OCI-LY7 (cell line): Measurements from ENCODE around the gene OASL. TPM values are rescaled to one million over a fixed set of nuclear protein-coding genes. Genes with fewer than 3 reads are reported as not detected.

Source experiments
- BruUV-seq: library from RNA; stranded (reverse); fragments of 400-500 nt; replicated peaks from 2 replicates; lab custom pipeline; 2021; lab: Mats Ljungman, UMichigan
- CTCF ChIA-PET: fragments of 300-600 bp; sonication (Branson Sonifier 250); formaldehyde crosslinking; loops from one replicate; lab custom pipeline; 2022; ENCODE audit warnings: antibody characterized with exemption; ENCODE audit not compliant: unreplicated experiment; lab: Charles Lee
- POLR2A ChIA-PET: fragments of 300-600 bp; sonication (Branson Sonifier 250); formaldehyde crosslinking; loops from one replicate; lab custom pipeline; 2022; ENCODE audit warnings: antibody characterized with exemption; lab: Charles Lee
- DNase-seq: peaks from one replicate; pipeline ENCODE4 v3.0.0-alpha.2; 2015; ENCODE audit warnings: low spot score
- H2AFZ ChIP-seq: fragments of 200-600 bp; sonication (generic), shearing (Covaris generic); 2 replicates; pipeline ENCODE4 v1.6.1; 2014; ENCODE audit warnings: mild to moderate bottlenecking, antibody characterized with exemption, low read length, moderate library complexity
- H3K27ac ChIP-seq: fragments of 200-600 bp; sonication (generic); 2 replicates; pipeline ENCODE4 v1.5.1; 2014; ENCODE audit warnings: mixed run types, low read depth, mild to moderate bottlenecking, moderate library complexity, low read length, inconsistent platforms; ENCODE audit not compliant: poor library complexity, severe bottlenecking
- H3K36me3 ChIP-seq: fragments of 200-600 bp; sonication (generic); 2 replicates; pipeline ENCODE4 v1.6.1; 2014; ENCODE audit warnings: mild to moderate bottlenecking, antibody characterized with exemption, low read length, moderate library complexity, mixed read lengths; ENCODE audit not compliant: insufficient read depth
- H3K4me1 ChIP-seq: fragments of 200-600 bp; sonication (generic); 2 replicates; pipeline ENCODE4 v1.5.1; 2014; ENCODE audit warnings: mild to moderate bottlenecking, low read length; ENCODE audit not compliant: insufficient read depth, poor library complexity, severe bottlenecking
- H3K4me2 ChIP-seq: fragments of 200-600 bp; sonication (generic); 2 replicates; pipeline ENCODE4 v1.6.1; 2014; ENCODE audit warnings: mild to moderate bottlenecking, low read length
- H3K4me3 ChIP-seq: fragments of 200-600 bp; sonication (generic); 2 replicates; pipeline ENCODE4 v1.5.1; 2014; ENCODE audit warnings: mild to moderate bottlenecking, low read depth, low read length; ENCODE audit not compliant: poor library complexity, severe bottlenecking
- H3K79me2 ChIP-seq: fragments of 200-600 bp; sonication (generic); 2 replicates; pipeline ENCODE4 v1.6.1; 2016; ENCODE audit warnings: low read depth, mild to moderate bottlenecking, low read length, moderate library complexity, mixed read lengths; ENCODE audit not compliant: insufficient read depth
- H3K9me2 ChIP-seq: fragments of 200-600 bp; sonication (generic); 2 replicates; pipeline ENCODE4 v1.6.1; 2016; ENCODE audit warnings: mild to moderate bottlenecking, low read length, mixed read lengths; ENCODE audit not compliant: insufficient read depth
- H3K9me3 ChIP-seq: fragments of 200-600 bp; sonication (generic); 2 replicates; pipeline ENCODE4 v1.6.1; 2014; ENCODE audit warnings: mild to moderate bottlenecking, mixed run types, low read length, mixed read lengths
- H4K20me1 ChIP-seq: fragments of 200-600 bp; sonication (generic); 2 replicates; pipeline ENCODE4 v1.6.1; 2014; ENCODE audit warnings: mild to moderate bottlenecking, antibody characterized with exemption, low read length, moderate library complexity, mixed read lengths; ENCODE audit not compliant: insufficient read depth
- EZH2phosphoT487 ChIP-seq: fragments of 200-600 bp; sonication (generic); IDR thresholded peaks from 2 replicates; pipeline ENCODE4 v1.6.1; 2018; ENCODE audit warnings: low read depth, borderline replicate concordance, mild to moderate bottlenecking, mixed run types, antibody characterized with exemption, low read length, moderate library complexity, mixed read lengths
- intact Hi-C: fragments of 100-400 bp; cut with micrococcal nuclease; formaldehyde crosslinking; loops from one replicate; pipeline ENCODE4 v1.10.0; 2022; ENCODE audit not compliant: unreplicated experiment
- total RNA-seq, 2 experiments: library from RNA; depleted of rRNA in 1 of 2; stranded (reverse); fragments of >200 nt in 1 of 2; shearing (Covaris generic) in 1 of 2; gene quantifications; 2 replicates each; pipeline ENCODE4 v1.2.3, GENCODE V29; 2014 to 2022
- TF ChIP-seq, protein P1 (sequence below): fragments of 200-600 bp; sonication (generic); conservative IDR thresholded peaks from 2 replicates; pipeline ENCODE4 v1.5.1; 2014; ENCODE audit warnings: mild to moderate bottlenecking, antibody characterized with exemption, low read length, moderate library complexity, mixed read lengths

Gene OASL
- total RNA-seq, 2 experiments from 2014 or later, result 0.09 to 0.25 TPM

DNA sequence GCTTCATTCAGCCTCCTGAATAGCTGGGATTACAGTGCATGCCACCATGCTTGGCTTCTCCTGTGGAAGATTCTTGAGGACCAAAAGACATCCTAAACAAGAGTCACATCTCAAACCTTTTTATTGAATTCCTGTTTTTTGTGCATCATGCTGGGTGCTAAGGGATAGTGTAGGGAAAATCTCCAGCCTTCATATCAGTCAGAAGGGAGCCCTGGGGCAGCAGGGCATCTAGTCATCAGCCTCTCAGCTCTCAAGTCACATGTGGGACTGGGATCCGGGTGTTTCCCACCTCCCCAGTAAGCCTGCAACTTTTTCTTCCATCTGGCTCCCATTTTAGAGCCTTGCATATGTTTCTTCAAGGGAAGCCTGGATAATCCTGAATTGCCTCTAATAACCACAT, 25.1 kb upstream of the OASL start:
- H3K4me2 ChIP-seq, result no peak overlapping the region
- H2AFZ ChIP-seq, result no peak overlapping the region
- H3K9me3 ChIP-seq, result no peaks in the 10 kb centered on the region
- no peaks in the 10 kb centered on the region for H3K79me2 ChIP-seq
- intact Hi-C loops, result loop anchor here (5.0 kb wide), 2 partner anchors 48 to 168 kb away; no protein-coding TSS in a partner anchor
- H4K20me1 ChIP-seq, result no peaks in the 10 kb centered on the region
- ChIA-PET CTCF (no interaction called here), POLR2A (interaction anchor here (0.7 kb wide), 3 partner anchors 26 to 242 kb away, joined by 4 to 7 read pairs (median 7); no protein-coding TSS in a partner anchor)
- no peak for DNase-seq
- H3K36me3 ChIP-seq, result no peaks in the 10 kb centered on the region
- BruUV-seq, result no TSS peak
- no peak for TF ChIP-seq EZH2phosphoT487
- TF ChIP-seq, protein P1, sequence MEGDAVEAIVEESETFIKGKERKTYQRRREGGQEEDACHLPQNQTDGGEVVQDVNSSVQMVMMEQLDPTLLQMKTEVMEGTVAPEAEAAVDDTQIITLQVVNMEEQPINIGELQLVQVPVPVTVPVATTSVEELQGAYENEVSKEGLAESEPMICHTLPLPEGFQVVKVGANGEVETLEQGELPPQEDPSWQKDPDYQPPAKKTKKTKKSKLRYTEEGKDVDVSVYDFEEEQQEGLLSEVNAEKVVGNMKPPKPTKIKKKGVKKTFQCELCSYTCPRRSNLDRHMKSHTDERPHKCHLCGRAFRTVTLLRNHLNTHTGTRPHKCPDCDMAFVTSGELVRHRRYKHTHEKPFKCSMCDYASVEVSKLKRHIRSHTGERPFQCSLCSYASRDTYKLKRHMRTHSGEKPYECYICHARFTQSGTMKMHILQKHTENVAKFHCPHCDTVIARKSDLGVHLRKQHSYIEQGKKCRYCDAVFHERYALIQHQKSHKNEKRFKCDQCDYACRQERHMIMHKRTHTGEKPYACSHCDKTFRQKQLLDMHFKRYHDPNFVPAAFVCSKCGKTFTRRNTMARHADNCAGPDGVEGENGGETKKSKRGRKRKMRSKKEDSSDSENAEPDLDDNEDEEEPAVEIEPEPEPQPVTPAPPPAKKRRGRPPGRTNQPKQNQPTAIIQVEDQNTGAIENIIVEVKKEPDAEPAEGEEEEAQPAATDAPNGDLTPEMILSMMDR, result no peak
- no peak overlapping the region for H3K4me3 ChIP-seq
- no peaks in the 10 kb centered on the region for H3K9me2 ChIP-seq
- no peak overlapping the region for H3K27ac ChIP-seq
- peaks cover 12% of the 10 kb centered on the region for H3K4me1 ChIP-seq

DNA sequence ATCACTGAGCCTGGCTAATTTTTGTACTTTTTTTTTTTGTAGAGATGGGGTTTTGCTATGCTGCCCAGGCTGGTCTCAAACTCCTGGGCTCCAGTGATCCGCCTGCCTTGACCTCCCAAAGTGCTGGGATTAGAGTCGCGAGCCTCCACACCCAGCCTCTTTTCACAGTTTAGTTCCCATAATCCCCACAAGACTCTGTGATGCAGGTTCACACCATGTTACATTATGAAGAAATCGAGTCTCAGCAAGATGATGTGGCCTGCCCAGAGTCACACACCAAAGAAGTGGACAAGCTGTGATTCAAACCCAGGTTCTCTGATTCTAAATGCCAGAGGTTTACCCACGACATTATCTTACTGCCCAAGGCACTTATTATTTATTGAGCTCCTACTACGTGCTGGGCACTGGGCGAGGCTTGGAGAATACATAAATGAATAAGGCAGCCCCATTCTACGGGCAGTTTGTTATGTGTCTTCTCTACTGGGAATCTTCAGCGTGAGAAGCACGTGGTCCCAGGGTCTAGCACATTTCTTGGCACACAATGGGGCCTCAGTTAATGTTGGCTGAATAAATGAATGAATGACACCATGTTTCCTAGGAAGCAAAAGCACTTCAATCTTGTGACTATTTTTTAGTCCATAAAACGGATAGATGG, 23.5 kb upstream of the OASL start:
- Histone ChIP-seq H3K36me3 (no peaks in the 10 kb centered on the region), H3K4me1 (peaks cover 12% of the 10 kb centered on the region), H4K20me1 (no peaks in the 10 kb centered on the region), H3K4me3 (no peak overlapping the region), H3K79me2 (no peaks in the 10 kb centered on the region), H3K9me2 (no peaks in the 10 kb centered on the region), H3K27ac (no peak overlapping the region), H2AFZ (no peak overlapping the region), H3K4me2 (no peak overlapping the region), H3K9me3 (no peaks in the 10 kb centered on the region)
- POLR2A ChIA-PET, result interaction anchor here (0.9 kb wide), 1 partner anchor 16 kb away, joined by 4 read pairs; no protein-coding TSS in a partner anchor
- TF ChIP-seq, protein P1, result no peak
- no peak for TF ChIP-seq EZH2phosphoT487
- intact Hi-C loops, result loop anchor here (5.0 kb wide), 2 partner anchors 50 to 170 kb away; no protein-coding TSS in a partner anchor
- no TSS peak for BruUV-seq
- no peak for DNase-seq
- CTCF ChIA-PET, result interaction anchor here (0.5 kb wide), 1 partner anchor 560 kb away, joined by 3 read pairs; no protein-coding TSS in a partner anchor

DNA sequence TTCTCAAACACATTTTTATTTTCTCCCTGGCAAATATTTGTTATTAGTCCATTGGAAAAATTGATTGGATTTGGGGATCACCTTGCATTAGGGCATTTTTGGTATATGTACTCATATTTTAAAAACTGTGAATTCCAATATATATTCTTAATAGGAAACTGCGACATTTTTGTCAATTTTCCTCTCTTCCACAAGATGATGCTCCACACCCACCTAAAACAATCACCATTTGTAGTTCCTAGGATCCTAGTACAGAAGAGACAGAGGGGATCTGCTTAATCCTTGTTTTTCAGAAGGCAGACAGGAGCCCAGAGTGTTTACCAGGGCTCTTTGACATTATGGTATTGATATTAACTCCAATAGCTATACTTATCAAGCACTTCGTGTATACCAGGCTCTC, 22.8 kb upstream of the OASL start:
- H3K36me3 ChIP-seq, result no peaks in the 10 kb centered on the region
- H3K79me2 ChIP-seq, result no peaks in the 10 kb centered on the region
- peaks cover 12% of the 10 kb centered on the region for H3K4me1 ChIP-seq
- H3K9me2 ChIP-seq, result no peaks in the 10 kb centered on the region
- H3K27ac ChIP-seq, result no peak overlapping the region
- TF ChIP-seq EZH2phosphoT487, result no peak
- TF ChIP-seq, protein P1, result peak; percentile 42
- no peak overlapping the region for H3K4me3 ChIP-seq
- no TSS peak for BruUV-seq
- intact Hi-C loops, result loop anchor here (5.0 kb wide), 2 partner anchors 50 to 170 kb away; no protein-coding TSS in a partner anchor
- ChIA-PET POLR2A (interaction anchor here (0.5 to 0.9 kb wide), 3 partner anchors 16 to 26 kb away, joined by 3 to 4 read pairs (median 3); no protein-coding TSS in a partner anchor), CTCF (no interaction called here)
- no peaks in the 10 kb centered on the region for H3K9me3 ChIP-seq
- no peak overlapping the region for H3K4me2 ChIP-seq
- H4K20me1 ChIP-seq, result no peaks in the 10 kb centered on the region
- no peak overlapping the region for H2AFZ ChIP-seq
- no peak for DNase-seq
